Thoracic aorta (tissue), 2 donors: ENCODE results near the gene NLK. TPM values are rescaled to one million over a fixed set of nuclear protein-coding genes. Genes with fewer than 3 reads are reported as not detected.

ENCODE experiments used
- ATAC-seq: fragments of 150-250 bp; one replicate; pipeline ENCODE4 v1.8.0; 2017; ENCODE audit warnings: low read depth; ENCODE audit not compliant: insufficient number of reproducible peaks, low FRiP score
- DNase-seq: peaks from one replicate; pipeline ENCODE4 v3.0.0-alpha.2; 2020; ENCODE audit warnings: low spot score
- H3K27ac ChIP-seq, 2 donors: fragments of 200-600 bp; sonication (generic); 1 replicate in 1 of 2; 2 replicates in 1 of 2; pipeline ENCODE4 v1.5.1; 2016; ENCODE audit warnings: mild to moderate bottlenecking in 2 of 2, moderate library complexity in 2 of 2
- H3K27me3 ChIP-seq: fragments of 200-600 bp; sonication (generic); replicated peaks from 2 replicates; pipeline ENCODE4 v1.6.0; 2016; ENCODE audit warnings: mild to moderate bottlenecking; ENCODE audit not compliant: insufficient read depth
- H3K36me3 ChIP-seq: fragments of 200-600 bp; sonication (generic); one replicate; pipeline ENCODE4 v1.5.1; 2016
- H3K4me1 ChIP-seq, 2 donors: fragments of 200-600 bp; sonication (generic); 1 replicate in 1 of 2; 2 replicates in 1 of 2; pipeline versions ENCODE4 v1.5.1 to v1.6.0; 2016; ENCODE audit warnings: low read depth in 2 of 2, mild to moderate bottlenecking in 1 of 2; ENCODE audit not compliant: control insufficient read depth in 1 of 2
- H3K4me3 ChIP-seq: fragments of 200-600 bp; sonication (generic); 2 replicates; pipeline ENCODE4 v1.5.1; 2016; ENCODE audit warnings: mild to moderate bottlenecking
- H3K9me3 ChIP-seq: fragments of 200-600 bp; sonication (generic); 2 replicates; pipeline ENCODE4 v1.5.1; 2016
- CTCF ChIP-seq: fragments of 200-600 bp; sonication (generic); IDR thresholded peaks from one replicate; pipeline ENCODE4 v1.5.1; 2019; ENCODE audit warnings: antibody characterized with exemption
- total RNA-seq, 2 donors: library from RNA; depleted of rRNA; stranded (reverse); fragments of >200 nt; gene quantifications; one replicate each; pipeline versions ENCODE4 v1.1.0 to v1.2.3, GENCODE V29; 2016

The NLK gene
- total RNA-seq, 2 donors from 2014 or later, result 10.3 to 23.0 TPM

DNA sequence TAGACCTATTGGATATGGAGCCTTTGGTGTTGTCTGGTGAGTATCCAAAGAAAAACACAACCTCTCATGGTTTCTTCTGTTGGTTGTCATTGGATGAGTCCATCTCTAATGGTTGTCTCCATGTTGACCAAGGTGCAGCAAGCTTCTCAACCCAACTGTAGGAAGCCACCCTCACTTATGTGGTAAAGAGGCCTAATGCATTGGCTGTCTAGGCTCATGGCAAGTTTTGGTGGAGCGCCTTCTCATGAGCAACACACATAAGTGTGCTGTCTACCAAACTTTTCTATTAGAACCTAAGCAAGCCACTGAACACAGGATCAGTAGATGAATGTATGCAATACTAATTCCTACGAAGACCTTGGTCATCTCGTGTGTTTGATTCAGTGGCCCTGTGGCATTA, 819 bp downstream of the NLK start:
- no peak for TF ChIP-seq CTCF
- Histone ChIP-seq H3K4me3 (peak overlapping the region; percentile 3), H3K4me1 (peaks cover 36 to 43% of the 10 kb centered on the region in 2 donors), H3K36me3 (no peaks in the 10 kb centered on the region), H3K27ac (no peak overlapping the region), H3K27me3 (no peaks in the 10 kb centered on the region), H3K9me3 (no peaks in the 10 kb centered on the region)
- no peak for DNase-seq
- no peak for ATAC-seq

DNA sequence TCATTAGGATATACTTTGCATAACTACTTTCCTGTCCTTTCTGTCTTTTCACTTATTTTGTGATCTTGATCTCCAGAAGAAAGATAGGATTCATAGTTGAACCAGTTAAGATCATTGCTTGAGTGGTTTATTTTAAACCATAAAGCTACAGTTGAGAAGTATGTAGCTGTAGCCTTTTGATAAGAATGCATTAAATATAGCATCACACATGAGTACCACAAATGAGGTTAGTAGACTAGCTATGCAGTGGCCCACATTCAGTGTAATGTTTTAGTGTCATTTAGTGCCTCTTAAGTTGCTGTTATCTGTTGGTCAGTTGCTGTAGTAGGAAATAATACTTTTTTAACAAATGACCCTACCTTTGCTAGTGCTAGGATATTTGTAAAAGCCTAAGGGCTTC, 1.3 kb downstream of the NLK start:
- H3K4me3 ChIP-seq, result peak overlapping the region; percentile 3
- H3K4me1 ChIP-seq, result peaks cover 36 to 43% of the 10 kb centered on the region in 2 donors
- no peaks in the 10 kb centered on the region for H3K36me3 ChIP-seq
- H3K27ac ChIP-seq, result no peak overlapping the region
- DNase-seq, result no peak
- ATAC-seq, result no peak
- H3K9me3 ChIP-seq, result no peaks in the 10 kb centered on the region
- TF ChIP-seq CTCF, result no peak
- no peaks in the 10 kb centered on the region for H3K27me3 ChIP-seq

- no peaks in the 10 kb centered on the region for H3K27me3 ChIP-seq
- H3K9me3 ChIP-seq, result no peaks in the 10 kb centered on the region
- no peak for DNase-seq
- H3K4me1 ChIP-seq, result peaks cover 36 to 43% of the 10 kb centered on the region in 2 donors
- no peak overlapping the region for H3K4me3 ChIP-seq
- ATAC-seq, result no peak
- H3K27ac ChIP-seq, result no peak overlapping the region
- no peaks in the 10 kb centered on the region for H3K36me3 ChIP-seq
- no peak for TF ChIP-seq CTCF
These were observed 2.8 kb downstream of the NLK start for GRCh38 chr17:28045304-28045703.

DNA sequence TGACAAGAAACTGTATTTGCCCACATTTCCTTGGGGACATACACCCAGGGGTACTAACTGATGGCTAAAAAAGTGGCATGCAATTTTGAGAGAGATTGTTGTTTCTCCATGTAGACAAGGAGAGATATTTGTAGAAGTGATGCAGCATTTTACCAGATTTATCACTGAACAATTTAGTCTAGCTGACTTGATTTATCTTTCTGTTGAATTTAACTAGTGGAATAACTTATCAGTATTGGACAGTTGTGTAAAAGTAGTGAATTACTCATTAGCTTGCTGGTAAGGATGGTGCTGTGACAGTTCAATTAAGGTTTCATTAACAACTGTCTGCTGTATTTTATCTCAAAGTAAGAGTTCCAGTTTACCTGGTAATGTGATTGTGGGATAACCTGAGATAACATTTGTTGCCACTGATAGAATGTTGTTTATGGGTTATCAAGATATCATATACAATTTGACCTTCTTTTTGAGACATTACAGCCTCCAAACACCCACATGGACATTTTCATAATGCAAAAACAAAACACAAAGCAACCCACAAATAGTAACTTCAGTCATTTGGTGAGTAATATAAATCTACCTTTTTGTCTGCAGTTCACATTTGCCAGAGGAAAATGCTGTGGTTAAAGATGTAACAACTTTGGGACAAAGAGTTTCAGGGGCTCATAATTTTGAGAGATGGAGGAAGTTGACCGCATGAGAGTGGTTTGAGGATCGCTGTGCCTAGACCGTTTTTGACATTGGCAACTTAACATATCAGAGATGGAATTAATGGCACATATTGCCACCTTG, 3.8 kb downstream of the NLK start:
- H3K27me3 ChIP-seq, result no peaks in the 10 kb centered on the region
- ATAC-seq (no peak), DNase-seq (no peak)
- H3K9me3 ChIP-seq, result no peaks in the 10 kb centered on the region
- peak overlapping the region; percentile 10 for H3K4me3 ChIP-seq
- H3K36me3 ChIP-seq, result no peaks in the 10 kb centered on the region
- TF ChIP-seq CTCF, result no peak
- H3K4me1 ChIP-seq, result peaks cover 36 to 43% of the 10 kb centered on the region in 2 donors
- no peak overlapping the region for H3K27ac ChIP-seq

DNA sequence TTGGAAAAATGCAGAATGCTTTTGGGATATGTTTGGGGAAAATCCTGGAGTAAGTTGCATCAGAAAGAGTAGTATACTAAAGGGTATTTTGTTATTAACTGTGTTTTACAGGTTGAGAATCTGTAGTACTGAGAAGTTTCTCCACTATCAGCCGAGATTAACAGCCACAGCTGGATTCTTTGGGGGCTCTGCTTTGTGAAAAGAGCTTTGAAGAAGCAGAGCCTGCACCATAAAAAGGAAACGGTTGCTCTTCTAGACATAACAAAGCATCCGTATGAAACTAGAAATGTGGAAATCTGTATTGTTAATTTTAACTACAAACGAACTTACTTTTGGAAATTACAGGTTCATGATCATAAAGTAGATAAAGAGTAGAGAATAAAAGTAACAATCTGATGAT, 5.3 kb downstream of the NLK start:
- Histone ChIP-seq H3K9me3 (no peaks in the 10 kb centered on the region), H3K27ac (no peak overlapping the region), H3K4me3 (no peak overlapping the region), H3K36me3 (no peaks in the 10 kb centered on the region), H3K4me1 (peaks cover 31 to 37% of the 10 kb centered on the region in 2 donors), H3K27me3 (no peaks in the 10 kb centered on the region)
- no peak for TF ChIP-seq CTCF
- no peak for DNase-seq
- ATAC-seq, result no peak
